ENCODE measurements around the gene ZFX.

Gene ZFX

DNA sequence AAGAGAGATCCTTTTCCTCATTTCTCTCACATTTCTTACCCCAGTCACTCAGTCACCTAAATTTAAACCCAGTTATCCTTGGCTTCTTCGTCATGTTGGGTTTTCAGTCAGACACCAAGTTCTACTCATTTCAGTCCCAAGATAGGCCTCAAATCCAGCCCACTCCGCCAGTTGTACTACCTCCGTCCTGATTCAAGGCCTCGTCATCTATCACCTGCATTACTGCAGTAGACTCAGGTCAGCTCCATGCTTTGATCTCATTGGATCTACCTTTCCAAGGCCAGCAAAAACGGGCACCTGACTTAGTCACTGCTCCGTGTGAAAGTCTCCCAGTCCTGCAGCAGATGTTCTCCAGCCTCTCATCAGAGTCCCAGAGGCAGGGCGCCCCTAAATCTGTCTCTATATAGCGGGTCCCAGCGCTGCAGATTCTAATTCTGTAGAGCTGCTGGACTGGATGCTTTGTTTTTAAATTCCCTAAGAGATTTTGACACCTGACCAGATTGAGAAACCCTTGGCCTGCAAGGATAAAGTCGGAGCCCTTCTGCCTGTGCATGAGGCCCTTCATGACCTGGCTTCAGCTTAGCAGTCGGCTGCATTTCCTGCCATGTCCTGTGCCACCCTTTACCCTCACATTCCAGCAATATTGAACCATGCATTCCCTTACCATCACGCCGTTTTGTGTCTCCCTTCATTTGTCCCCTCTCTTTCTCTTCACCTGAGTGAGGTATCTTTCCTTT lies 53.7 kb downstream of the ZFX start:
- DNase-seq: no peak

- no peak for DNase-seq
Observed at GRCh38 chrX:24204331-24204730, 54.8 kb downstream of the ZFX start.

- DNase-seq: no peak
Observed at GRCh38 chrX:24204958-24205357, 55.4 kb downstream of the ZFX start.

- no peak for DNase-seq
Observed at GRCh38 chrX:24207826-24208225, 58.3 kb downstream of the ZFX start.

GRCh38 chrX:24208496-24209240 lies 59.1 kb downstream of the ZFX start:
- no peak for DNase-seq

DNA sequence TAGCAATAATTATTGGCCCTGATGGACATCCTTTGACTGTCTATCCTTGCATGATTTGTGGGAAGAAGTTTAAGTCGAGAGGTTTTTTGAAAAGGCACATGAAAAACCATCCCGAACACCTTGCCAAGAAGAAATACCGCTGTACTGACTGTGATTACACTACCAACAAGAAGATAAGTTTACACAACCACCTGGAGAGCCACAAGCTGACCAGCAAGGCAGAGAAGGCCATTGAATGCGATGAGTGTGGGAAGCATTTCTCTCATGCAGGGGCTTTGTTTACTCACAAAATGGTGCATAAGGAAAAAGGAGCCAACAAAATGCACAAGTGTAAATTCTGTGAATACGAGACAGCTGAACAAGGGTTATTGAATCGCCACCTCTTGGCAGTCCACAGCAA lies 60.7 kb downstream of the ZFX start:
- no peak for DNase-seq

- no peak for DNase-seq
Observed at GRCh38 chrX:24214568-24214967, 65.0 kb downstream of the ZFX start.

- DNase-seq: no peak
Observed at GRCh38 chrX:24215272-24215671, 65.7 kb downstream of the ZFX start.

- DNase-seq: no peak
Observed at GRCh38 chrX:24216037-24216436, 66.5 kb downstream of the ZFX start.

- no peak for DNase-seq
Observed at GRCh38 chrX:24216827-24217226, 67.3 kb downstream of the ZFX start.

- DNase-seq: no peak
Observed at GRCh38 chrX:24219320-24219719, 69.8 kb downstream of the ZFX start.

DNA sequence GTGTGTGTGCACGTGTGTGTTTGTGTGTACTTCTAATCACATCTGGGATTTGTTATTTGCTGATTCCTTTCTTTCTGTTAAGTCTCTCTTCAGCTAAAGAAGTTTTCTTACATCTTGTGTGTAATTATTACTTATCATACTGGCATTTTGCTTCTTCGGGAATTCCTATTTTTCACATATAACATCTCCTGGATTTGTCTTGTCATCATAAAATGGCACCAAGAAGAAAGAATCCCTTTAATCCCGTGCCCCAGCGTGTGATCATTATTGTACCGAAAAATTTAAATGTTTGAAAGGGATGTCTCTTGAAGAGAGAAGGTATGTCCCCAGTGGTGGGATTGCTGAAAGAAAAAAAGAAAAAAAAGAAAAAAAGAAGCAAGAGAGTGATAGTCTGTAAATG lies 72.3 kb downstream of the ZFX start:
- DNase-seq: no peak

DNA sequence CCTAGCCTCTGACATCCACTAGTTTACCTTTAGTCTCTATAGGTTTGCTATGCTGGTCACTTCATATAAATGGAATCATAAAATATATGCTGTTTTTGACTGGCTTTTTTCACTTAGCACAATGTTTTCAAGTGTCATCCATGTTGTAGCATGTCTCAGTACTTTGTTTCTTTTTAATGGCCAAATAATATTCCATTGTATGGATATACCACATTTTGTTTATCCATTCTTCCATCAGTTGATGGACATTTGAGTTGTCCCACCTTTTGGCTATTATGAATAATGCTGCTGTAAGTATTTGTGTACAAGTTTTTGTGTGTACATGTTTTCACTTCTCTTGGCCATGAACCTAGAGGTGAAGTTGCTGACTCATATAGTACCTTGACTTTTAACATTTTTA lies 75.7 kb downstream of the ZFX start:
- no peak for DNase-seq

DNA sequence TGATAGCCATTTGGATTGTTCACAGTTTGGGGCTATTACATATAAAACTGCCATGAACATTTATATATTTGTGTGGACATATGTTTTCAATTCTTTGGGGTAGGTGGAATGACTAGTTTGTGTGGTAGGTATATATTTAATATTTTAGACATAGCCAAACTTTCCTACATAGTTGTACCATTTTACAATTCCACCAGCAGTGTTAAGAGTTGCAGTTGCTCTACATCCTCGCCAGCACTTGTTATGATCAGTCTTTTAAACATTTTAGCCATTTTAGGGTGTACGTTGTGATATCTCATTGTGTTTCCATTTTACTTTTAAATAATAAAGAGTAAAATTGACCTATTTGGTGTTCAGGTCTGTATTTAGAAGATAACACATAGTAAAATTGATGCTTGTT lies 76.6 kb downstream of the ZFX start:
- no peak for DNase-seq

GRCh38 chrX:24228596-24228995 lies 79.1 kb downstream of the ZFX start:
- no peak for DNase-seq

DNA sequence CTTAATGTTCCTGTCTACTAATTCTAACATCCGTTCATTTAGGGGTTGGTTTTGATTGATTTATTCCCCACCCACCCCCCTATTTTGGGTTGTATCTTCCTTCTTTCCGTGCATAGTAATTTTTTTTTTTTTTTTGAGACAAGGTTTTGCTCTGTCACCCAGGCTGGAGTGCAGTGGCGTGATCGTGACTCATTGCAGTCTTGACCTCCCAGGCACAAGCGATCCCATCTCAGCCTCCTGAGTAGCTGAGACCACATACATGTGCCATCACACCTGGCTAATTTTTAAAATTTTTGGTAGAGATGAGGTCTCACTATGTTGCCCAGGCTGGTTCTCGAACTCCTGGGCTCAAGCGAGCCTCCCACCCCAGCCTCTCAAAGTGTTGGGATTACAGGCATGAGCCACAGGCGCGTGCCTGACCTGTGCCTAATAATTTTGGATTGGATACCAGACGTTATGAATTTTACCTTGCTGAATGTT lies 79.9 kb downstream of the ZFX start:
- no peak for DNase-seq

- no peak for DNase-seq
Observed at GRCh38 chrX:24229976-24230375, 80.4 kb downstream of the ZFX start.

DNA sequence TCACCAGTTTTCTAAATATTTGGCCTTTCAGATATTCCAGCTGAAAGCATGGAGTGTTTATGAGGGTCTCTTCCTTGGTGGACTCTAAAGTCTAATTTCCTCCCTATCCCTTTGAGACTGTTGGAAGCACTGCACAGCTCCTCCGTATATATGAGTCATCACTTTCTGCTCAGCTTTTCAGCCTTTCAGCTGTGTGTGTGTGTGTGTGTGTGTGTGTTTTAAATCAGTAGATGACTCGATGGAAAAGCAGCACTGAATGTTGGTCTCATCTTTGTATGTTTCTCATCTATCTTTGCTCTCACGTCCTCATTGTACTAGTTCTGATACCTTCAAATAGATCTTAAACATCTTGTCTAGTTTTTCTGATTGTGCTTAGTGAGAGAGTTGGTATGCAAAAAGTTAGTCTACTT lies 81.6 kb downstream of the ZFX start:
- no peak for DNase-seq

- DNase-seq: no peak
Observed at GRCh38 chrX:24231641-24232179, 82.2 kb downstream of the ZFX start.

GRCh38 chrX:24232796-24233195 lies 83.3 kb downstream of the ZFX start:
- DNase-seq: no peak

GRCh38 chrX:24235084-24235710 lies 85.7 kb downstream of the ZFX start:
- no peak for DNase-seq

DNA sequence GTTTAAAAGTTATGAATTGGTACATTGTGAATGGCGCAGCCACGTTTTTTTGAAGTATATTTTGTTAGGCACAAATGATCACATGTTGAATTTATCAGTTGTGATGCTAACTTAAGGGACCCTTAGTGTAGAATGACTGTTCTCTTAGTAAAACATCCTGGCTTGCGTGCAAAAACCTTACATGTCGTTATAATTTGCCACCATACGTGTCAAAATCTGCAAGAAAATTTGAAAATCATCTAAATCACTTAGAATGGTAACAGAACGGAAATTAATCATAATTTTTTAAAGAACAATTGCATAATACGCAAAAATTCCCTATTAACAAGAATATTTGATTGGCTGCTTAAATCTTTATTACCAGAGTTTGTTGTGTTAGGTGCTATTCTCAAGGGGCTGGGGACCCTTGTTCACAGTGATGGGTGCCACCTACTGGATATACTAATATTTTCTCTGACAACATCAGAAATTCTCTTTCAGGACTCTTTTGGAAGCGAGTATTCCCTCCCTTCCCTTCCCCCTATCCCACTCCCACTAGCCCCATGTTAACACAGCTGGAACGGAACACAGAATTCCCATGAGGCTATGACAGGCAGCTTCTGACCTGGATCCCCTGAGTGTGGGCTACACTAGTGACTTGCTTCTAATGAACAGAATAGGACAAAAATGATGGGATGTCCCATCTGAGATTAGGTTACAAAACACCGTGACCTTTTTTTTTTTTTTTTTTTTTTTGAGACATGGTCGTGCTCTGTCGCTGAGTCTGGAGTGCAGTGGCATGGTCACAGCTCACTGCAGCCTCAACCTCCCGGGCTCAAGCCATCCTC lies 92.5 kb downstream of the ZFX start:
- no peak for DNase-seq

DNA sequence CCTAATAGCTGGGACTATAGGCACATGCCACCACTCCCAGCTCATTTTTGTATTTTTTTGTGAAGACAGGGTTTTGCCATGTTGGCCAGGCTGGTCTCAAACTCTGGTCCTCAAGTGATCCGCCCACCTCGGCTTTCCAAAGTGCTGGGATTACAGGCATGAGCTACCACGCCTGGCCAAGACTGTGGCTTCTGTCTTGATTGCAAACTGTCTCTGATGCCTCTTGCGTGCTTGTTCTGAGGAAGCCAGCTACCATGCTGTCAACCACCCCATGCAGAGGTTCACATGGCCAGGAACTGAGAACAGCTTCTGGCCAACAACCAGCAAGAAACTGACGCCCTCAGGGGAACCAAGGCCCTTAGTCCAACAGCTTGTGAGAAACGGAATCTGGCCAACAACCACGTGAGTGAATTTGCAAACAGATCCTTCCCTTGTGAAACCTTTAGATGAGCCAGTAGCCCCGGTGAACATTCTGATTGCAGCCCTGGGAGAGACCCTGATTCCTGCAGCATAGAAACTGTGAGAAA lies 93.2 kb downstream of the ZFX start:
- no peak for DNase-seq
